ENCODE measurements around the gene OAF.

Gene OAF

DNA sequence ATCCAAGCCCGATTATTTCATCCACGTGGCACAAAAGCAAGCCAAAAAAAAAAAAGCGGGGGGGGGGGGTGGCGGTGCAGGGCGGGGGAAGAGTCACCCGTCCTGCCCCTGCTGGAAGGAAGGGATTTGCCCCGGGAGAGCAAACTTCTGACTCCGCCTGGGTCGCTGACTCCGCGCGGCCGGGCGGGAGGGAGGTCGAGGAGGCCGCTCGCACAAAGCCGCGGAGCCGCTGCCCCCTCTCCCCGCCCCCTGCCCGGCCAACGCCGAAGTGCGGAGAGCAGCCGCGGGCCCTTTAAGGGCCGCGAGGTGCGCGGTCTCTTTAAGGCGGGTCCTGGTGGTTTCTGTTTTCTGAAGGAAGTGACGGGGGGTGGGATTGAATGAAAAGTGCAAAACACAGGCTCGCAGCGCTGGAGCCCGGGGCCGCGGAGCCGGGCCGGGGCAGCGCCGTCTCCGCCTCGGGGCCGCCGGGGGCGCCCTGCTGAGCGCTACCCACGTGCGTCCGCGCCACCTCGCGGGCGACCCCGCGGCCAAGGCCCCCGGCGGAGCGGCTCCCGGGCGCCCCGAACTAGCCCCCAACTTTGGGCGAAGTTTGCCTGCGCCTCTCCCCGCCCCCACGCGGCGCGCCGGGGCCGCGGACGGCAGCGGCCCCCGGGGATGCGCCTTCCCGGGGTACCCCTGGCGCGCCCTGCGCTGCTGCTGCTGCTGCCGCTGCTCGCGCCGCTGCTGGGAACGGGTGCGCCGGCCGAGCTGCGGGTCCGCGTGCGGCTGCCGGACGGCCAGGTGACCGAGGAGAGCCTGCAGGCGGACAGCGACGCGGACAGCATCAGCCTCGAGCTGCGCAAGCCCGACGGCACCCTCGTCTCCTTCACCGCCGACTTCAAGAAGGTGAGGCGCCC, at the start of gene OAF:
Gene OAF (plus strand): TSS at position 407 of the 896 bp plus-strand sequence. CDS start 248 bp downstream, at position 655.
- peak; percentile 78 for DNase-seq
- peaks cover 24% of the 10 kb centered on the region for H3K27me3 ChIP-seq (ENCODE audit: insufficient read depth, low read length, poor library complexity)
- peak within 1 kb of the TSS; percentile 56 for H3K9ac ChIP-seq (ENCODE audit: low read depth, low read length)
- TF ChIP-seq EZH2 (IDR thresholded peaks at IDR 0.05; ENCODE audit: borderline replicate concordance, low read depth, low read length, severe bottlenecking) (no peak), CTCF (IDR thresholded peaks at IDR 0.05; ENCODE audit: borderline replicate concordance, extremely low read depth, low read length, poor library complexity, severe bottlenecking) (peak; percentile 43)
- peaks cover 22% of the 10 kb centered on the region for H3K4me1 ChIP-seq (ENCODE audit: insufficient read depth, low read length)
- peak; percentile 98 for ATAC-seq (ENCODE audit: insufficient read depth, low read depth)
- H3K27ac ChIP-seq (ENCODE audit: low read length): peak within 1 kb of the TSS; percentile 33; the same call in 1 of the 2 replicates
- H2AFZ ChIP-seq (ENCODE audit: low read depth, low read length): peak within 1 kb of the TSS; percentile 78
- peak within 1 kb of the TSS; percentile 99 for H3K4me2 ChIP-seq (ENCODE audit: insufficient read depth, low read length)
- peak within 1 kb of the TSS; percentile 43 to 73; a peak in 3 of 4 replicates for H3K4me3 ChIP-seq (ENCODE audit: low read depth in 1 of 2, low read length in 2 of 2)
- H3K36me3 ChIP-seq (ENCODE audit: insufficient read depth, low read length): no peaks in the 10 kb centered on the region
- H4K20me1 ChIP-seq (ENCODE audit: insufficient read depth, low read length): no peaks in the 10 kb centered on the region
- no peaks in the 10 kb centered on the region for H3K79me2 ChIP-seq (ENCODE audit: insufficient read depth, low read length)
- no peaks in the 10 kb centered on the region for H3K9me3 ChIP-seq (ENCODE audit: insufficient read depth, low read length, severe bottlenecking)

DNA sequence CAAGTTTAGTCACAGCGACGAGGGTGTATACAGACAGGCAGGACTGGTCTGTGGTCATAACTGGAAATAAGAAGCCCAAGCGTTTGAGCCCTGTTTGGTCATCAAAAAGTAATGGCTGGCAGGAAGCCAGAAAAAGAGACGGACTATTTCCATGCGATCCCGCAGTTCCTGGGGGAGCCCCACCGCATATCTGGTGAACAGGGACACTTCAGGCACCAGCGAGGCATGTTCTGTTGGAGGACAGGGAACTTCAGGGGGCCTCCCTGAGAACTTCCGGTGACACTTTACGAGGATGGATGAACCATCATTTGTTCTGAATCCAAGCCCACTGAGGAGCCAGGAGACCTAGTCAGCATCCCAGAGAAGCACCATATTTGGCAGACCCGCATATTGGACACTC, 43.2 kb upstream of the OAF start:
- Histone ChIP-seq H3K36me3 (ENCODE audit: insufficient read depth, low read length) (no peaks in the 10 kb centered on the region), H3K4me2 (ENCODE audit: insufficient read depth, low read length) (no peak overlapping the region), H3K27ac (ENCODE audit: low read length) (no peak overlapping the region), H3K27me3 (ENCODE audit: insufficient read depth, low read length, poor library complexity) (peaks cover 7% of the 10 kb centered on the region), H3K9ac (ENCODE audit: low read depth, low read length) (no peak overlapping the region), H2AFZ (ENCODE audit: low read depth, low read length) (no peak overlapping the region), H3K4me1 (ENCODE audit: insufficient read depth, low read length) (no peaks in the 10 kb centered on the region), H4K20me1 (ENCODE audit: insufficient read depth, low read length) (peaks cover 5% of the 10 kb centered on the region; the same call in 1 of the 2 replicates), H3K79me2 (ENCODE audit: insufficient read depth, low read length) (no peaks in the 10 kb centered on the region), H3K4me3 (ENCODE audit: low read depth in 1 of 2, low read length in 2 of 2) (no peak overlapping the region), H3K9me3 (ENCODE audit: insufficient read depth, low read length, severe bottlenecking) (no peaks in the 10 kb centered on the region)
- no peak for TF ChIP-seq EZH2 (IDR thresholded peaks at IDR 0.05; ENCODE audit: borderline replicate concordance, low read depth, low read length, severe bottlenecking)
- no peak for TF ChIP-seq CTCF (IDR thresholded peaks at IDR 0.05; ENCODE audit: borderline replicate concordance, extremely low read depth, low read length, poor library complexity, severe bottlenecking)
- ATAC-seq (ENCODE audit: insufficient read depth, low read depth): no peak
- DNase-seq: no peak

DNA sequence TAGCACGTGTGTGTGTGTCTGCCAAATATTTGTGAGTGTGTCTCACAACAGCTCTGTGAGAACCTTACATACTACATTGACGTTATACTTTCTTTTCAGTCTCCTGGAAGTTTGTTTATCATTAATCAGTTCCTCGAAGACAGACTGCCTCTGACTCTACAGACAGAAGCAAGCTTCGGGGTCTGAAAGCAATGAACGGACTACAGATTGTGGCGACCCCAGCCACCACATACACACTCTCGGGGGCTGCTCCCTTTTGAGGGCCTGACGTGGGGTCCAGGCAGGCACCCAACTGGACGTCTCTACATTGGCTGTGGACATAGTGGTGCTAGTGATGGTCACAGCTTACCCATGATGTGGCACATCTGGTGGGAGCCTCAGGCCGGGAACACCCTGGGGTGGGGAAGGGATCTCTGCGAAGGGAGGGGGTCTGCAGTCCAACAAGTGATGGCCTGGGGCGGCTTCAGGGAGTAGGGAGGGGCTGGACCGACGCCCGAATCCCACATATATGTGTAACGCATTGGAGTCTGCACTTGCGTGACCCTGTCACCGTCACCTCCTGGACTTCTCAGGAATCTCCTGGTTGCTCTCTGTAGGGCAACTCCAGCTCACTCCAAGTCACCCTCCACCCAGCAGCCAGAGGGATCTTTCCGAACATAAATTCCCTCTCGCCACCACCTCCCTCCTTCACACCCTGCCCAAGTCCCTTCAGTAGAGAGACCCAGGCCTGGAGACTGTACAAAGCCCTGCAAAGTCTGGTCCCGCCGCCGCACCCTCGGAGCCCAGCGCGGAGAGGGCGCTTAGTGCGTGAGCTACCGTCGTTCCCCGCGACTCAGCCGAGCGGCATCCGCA, 42.5 kb upstream of the OAF start:
- no peaks in the 10 kb centered on the region for H3K9me3 ChIP-seq (ENCODE audit: insufficient read depth, low read length, severe bottlenecking)
- ATAC-seq (ENCODE audit: insufficient read depth, low read depth): no peak
- TF ChIP-seq EZH2 (IDR thresholded peaks at IDR 0.05; ENCODE audit: borderline replicate concordance, low read depth, low read length, severe bottlenecking) (no peak), CTCF (IDR thresholded peaks at IDR 0.05; ENCODE audit: borderline replicate concordance, extremely low read depth, low read length, poor library complexity, severe bottlenecking) (no peak)
- H3K4me2 ChIP-seq (ENCODE audit: insufficient read depth, low read length): no peak overlapping the region
- H3K27me3 ChIP-seq (ENCODE audit: insufficient read depth, low read length, poor library complexity): peaks cover 12% of the 10 kb centered on the region
- H2AFZ ChIP-seq (ENCODE audit: low read depth, low read length): no peak overlapping the region
- no peaks in the 10 kb centered on the region for H3K36me3 ChIP-seq (ENCODE audit: insufficient read depth, low read length)
- no peaks in the 10 kb centered on the region for H3K79me2 ChIP-seq (ENCODE audit: insufficient read depth, low read length)
- H4K20me1 ChIP-seq (ENCODE audit: insufficient read depth, low read length): peaks cover 6% of the 10 kb centered on the region; the same call in 1 of the 2 replicates
- H3K27ac ChIP-seq (ENCODE audit: low read length): no peak overlapping the region
- H3K9ac ChIP-seq (ENCODE audit: low read depth, low read length): no peak overlapping the region
- H3K4me1 ChIP-seq (ENCODE audit: insufficient read depth, low read length): no peaks in the 10 kb centered on the region
- H3K4me3 ChIP-seq (ENCODE audit: low read depth in 1 of 2, low read length in 2 of 2): no peak overlapping the region
- DNase-seq: no peak

All from DND-41 (cell line).